IMR-90 (cell line): Measurements from ENCODE around the gene GRIK5. TPM values are rescaled to one million over a fixed set of nuclear protein-coding genes. Genes with fewer than 3 reads are reported as not detected.

ENCODE experiments used
- ATAC-seq: fragments of 200-7000 bp; cut with Tn5 transposase; 2 replicates; pipeline ENCODE4 v1.9.1; 2020; ENCODE audit warnings: low read depth, mild to moderate bottlenecking, moderate library complexity
- BruUV-seq: library from RNA; stranded (reverse); fragments of 400-500 nt; replicated peaks from 2 replicates; lab custom pipeline; 2021; lab: Mats Ljungman, UMichigan
- CTCF ChIA-PET: fragments of 300-600 bp; formaldehyde crosslinking; extraction: SDS; loops from one replicate; lab custom pipeline; 2021; ENCODE audit warnings: antibody characterized with exemption; lab: Yijun Ruan, JAX
- POLR2A ChIA-PET: fragments of 300-600 bp; sonication (Branson Sonifier 250); formaldehyde crosslinking; loops from one replicate; lab custom pipeline; 2022; ENCODE audit warnings: antibody characterized with exemption; ENCODE audit not compliant: unreplicated experiment; lab: Charles Lee
- DNase-seq: peaks from one replicate; pipeline ENCODE4 v3.0.0; 2013
- H2AFZ ChIP-seq: replicated peaks from 2 replicates; pipeline ENCODE3; 2013; ENCODE audit warnings: low read length, mild to moderate bottlenecking; ENCODE audit not compliant: poor library complexity
- H2AK5ac ChIP-seq: 2 replicates; pipeline ENCODE4 v1.6.1; 2013; ENCODE audit warnings: low read depth, low read length, inconsistent platforms
- H2AK9ac ChIP-seq: replicated peaks from 2 replicates; pipeline ENCODE3; 2013; ENCODE audit warnings: mild to moderate bottlenecking, low read depth, low read length, moderate library complexity; ENCODE audit not compliant: poor library complexity
- H2BK120ac ChIP-seq: 2 replicates; pipeline ENCODE4 v1.6.1; 2013; ENCODE audit warnings: low read depth, low read length, inconsistent platforms
- H2BK15ac ChIP-seq: 3 replicates; pipeline ENCODE4 v1.6.1; 2013; ENCODE audit warnings: low read depth, low read length, inconsistent platforms
- H2BK20ac ChIP-seq: 2 replicates; pipeline ENCODE4 v1.6.1; 2013; ENCODE audit warnings: low read depth, mild to moderate bottlenecking, inconsistent platforms, low read length, moderate library complexity
- H2BK5ac ChIP-seq: 2 replicates; pipeline ENCODE4 v1.6.1; 2013; ENCODE audit warnings: mild to moderate bottlenecking, low read depth, low read length, inconsistent platforms; ENCODE audit not compliant: poor library complexity, severe bottlenecking
- H3K14ac ChIP-seq: replicated peaks from 2 replicates; pipeline ENCODE4 v1.6.1; 2013; ENCODE audit warnings: low read depth, low read length, inconsistent platforms
- H3K18ac ChIP-seq: 2 replicates; pipeline ENCODE4 v1.6.1; 2013; ENCODE audit warnings: low read depth, low read length, control low read depth
- H3K23ac ChIP-seq: 2 replicates; pipeline ENCODE4 v1.6.1; 2013; ENCODE audit warnings: low read depth, low read length, inconsistent platforms
- H3K27ac ChIP-seq: 2 replicates; pipeline ENCODE4 v1.5.1; 2013; ENCODE audit warnings: mild to moderate bottlenecking, control low read depth, low read length; ENCODE audit not compliant: insufficient read depth
- H3K27me3 ChIP-seq: 2 replicates; pipeline ENCODE4 v1.6.1; 2013; ENCODE audit warnings: low read length; ENCODE audit not compliant: control insufficient read depth, insufficient read depth
- H3K36me3 ChIP-seq: 2 replicates; pipeline ENCODE4 v1.6.1; 2013; ENCODE audit warnings: low read length, mixed read lengths; ENCODE audit not compliant: control insufficient read depth, insufficient read depth
- H3K4ac ChIP-seq: 2 replicates; pipeline ENCODE4 v1.6.1; 2013; ENCODE audit warnings: low read depth, low read length, inconsistent platforms
- H3K4me1 ChIP-seq: 2 replicates; pipeline ENCODE4 v1.6.1; 2013; ENCODE audit warnings: low read length, mixed read lengths; ENCODE audit not compliant: control insufficient read depth, insufficient read depth
- H3K4me2 ChIP-seq: 2 replicates; pipeline ENCODE4 v1.6.1; 2013; ENCODE audit warnings: low read depth, mild to moderate bottlenecking, control low read depth, low read length, moderate library complexity
- H3K4me3 ChIP-seq: 2 replicates; pipeline ENCODE4 v1.5.1; 2013; ENCODE audit warnings: low read depth, mild to moderate bottlenecking, control low read depth, low read length, moderate library complexity; ENCODE audit not compliant: insufficient read depth
- H3K56ac ChIP-seq: 2 replicates; pipeline ENCODE4 v1.6.1; 2013; ENCODE audit warnings: low read length, inconsistent platforms; ENCODE audit not compliant: insufficient read depth; ENCODE audit errors: extremely low read depth
- H3K79me1 ChIP-seq, 2 experiments: 2 replicates each; pipeline ENCODE4 v1.6.1; 2013; ENCODE audit warnings: low read length in 2 of 2, inconsistent platforms in 1 of 2, low read depth in 1 of 2
- H3K9ac ChIP-seq: 2 replicates; pipeline ENCODE4 v1.6.1; 2013; ENCODE audit warnings: low read depth, low read length, control low read depth
- H3K9me1 ChIP-seq: 2 replicates; pipeline ENCODE4 v1.6.1; 2013; ENCODE audit warnings: low read length, inconsistent platforms; ENCODE audit not compliant: insufficient read depth
- H3K9me3 ChIP-seq: 2 replicates; pipeline ENCODE4 v1.6.1; 2013; ENCODE audit warnings: low read length; ENCODE audit not compliant: control insufficient read depth, insufficient read depth
- H4K20me1 ChIP-seq: 2 replicates; pipeline ENCODE4 v1.6.1; 2013; ENCODE audit warnings: low read length, inconsistent platforms; ENCODE audit not compliant: insufficient read depth
- H4K5ac ChIP-seq: 2 replicates; pipeline ENCODE4 v1.6.1; 2013; ENCODE audit warnings: mild to moderate bottlenecking, low read depth, low read length, control low read depth
- H4K8ac ChIP-seq, 2 experiments: 2 replicates each; pipeline ENCODE4 v1.6.1; 2013; ENCODE audit warnings: low read depth in 2 of 2, low read length in 2 of 2, control low read depth in 1 of 2, inconsistent platforms in 1 of 2
- H4K91ac ChIP-seq: 2 replicates; pipeline ENCODE4 v1.6.1; 2013; ENCODE audit warnings: low read depth, low read length, inconsistent platforms; ENCODE audit not compliant: insufficient read depth
- BHLHE40 ChIP-seq: fragments of 150-350 bp; IDR thresholded peaks from 2 replicates; pipeline ENCODE4 v1.6.1; 2016; ENCODE audit warnings: mild to moderate bottlenecking, low read depth, low read length
- CEBPB ChIP-seq: IDR thresholded peaks from 2 replicates; pipeline ENCODE4 v1.6.1; 2012; ENCODE audit warnings: low read depth, low read length, improper control_type of control experiment
- CHD1 ChIP-seq: IDR thresholded peaks from 2 replicates; pipeline ENCODE4 v1.6.1; 2012; ENCODE audit warnings: low read depth, low read length, improper control_type of control experiment
- CTCF ChIP-seq: conservative IDR thresholded peaks from 2 replicates; pipeline ENCODE4 v1.5.1; 2012; ENCODE audit warnings: mild to moderate bottlenecking, low read depth, low read length, improper control_type of control experiment
- FOS ChIP-seq: fragments of 150-350 bp; IDR thresholded peaks from 2 replicates; pipeline ENCODE4 v1.6.1; 2016; ENCODE audit warnings: low read depth, low read length
- MAFK ChIP-seq: IDR thresholded peaks from 2 replicates; pipeline ENCODE4 v1.6.1; 2012; ENCODE audit warnings: low read depth, low read length, improper control_type of control experiment
- MAZ ChIP-seq: IDR thresholded peaks from 2 replicates; pipeline ENCODE4 v1.6.1; 2012; ENCODE audit warnings: low read depth, mild to moderate bottlenecking, low read length, improper control_type of control experiment, moderate library complexity, borderline replicate concordance
- MXI1 ChIP-seq: IDR thresholded peaks from 2 replicates; pipeline ENCODE4 v1.6.1; 2012; ENCODE audit warnings: low read depth, mild to moderate bottlenecking, low read length, moderate library complexity, borderline replicate concordance
- NFE2L2 ChIP-seq: fragments of 150-350 bp; IDR thresholded peaks from 2 replicates; pipeline ENCODE4 v1.6.1; 2016; ENCODE audit warnings: low read depth, mild to moderate bottlenecking, low read length
- POLR2A ChIP-seq: IDR thresholded peaks from 2 replicates; pipeline ENCODE4 v1.6.1; 2012; ENCODE audit warnings: mild to moderate bottlenecking, low read depth, low read length
- RAD21 ChIP-seq: IDR thresholded peaks from 2 replicates; pipeline ENCODE4 v1.6.1; 2012; ENCODE audit warnings: low read length, improper control_type of control experiment
- RCOR1 ChIP-seq: IDR thresholded peaks from 2 replicates; pipeline ENCODE4 v1.6.1; 2012; ENCODE audit warnings: mild to moderate bottlenecking, low read length, improper control_type of control experiment; ENCODE audit not compliant: insufficient replicate concordance
- RFX5 ChIP-seq: IDR thresholded peaks from 2 replicates; pipeline ENCODE4 v1.8.0; 2012; ENCODE audit warnings: low read depth, mild to moderate bottlenecking, low read length, moderate library complexity
- SMC3 ChIP-seq: fragments of 150-350 bp; IDR thresholded peaks from 2 replicates; pipeline ENCODE4 v1.6.1; 2016; ENCODE audit warnings: low read depth, mild to moderate bottlenecking, antibody characterized with exemption, low read length, moderate library complexity
- USF2 ChIP-seq: fragments of 150-350 bp; IDR thresholded peaks from 2 replicates; pipeline ENCODE4 v1.6.1; 2017; ENCODE audit warnings: mild to moderate bottlenecking, antibody characterized with exemption, low read length, low read depth
- WGBS, 2 experiments: methylation state at CpG; one replicate each; pipeline versions ENCODE4 v1.1.5 to v1.1.7; 2013; ENCODE audit warnings: missing lambda C conversion rate in 2 of 2; ENCODE audit not compliant: insufficient read length in 1 of 2; ENCODE audit errors: extremely low coverage in 2 of 2; 5-methylcytosine and 5-hydroxymethylcytosine counted together
- dilution Hi-C: fragments of 300-500 bp; cut with HindIII; formaldehyde crosslinking; loops from one replicate; pipeline ENCODE4 v1.14.3; 2018; ENCODE audit warnings: low sequenced_read_pairs; ENCODE audit not compliant: unreplicated experiment
- in situ Hi-C: fragments of 300-500 bp; cut with MboI; formaldehyde crosslinking; loops from 3 replicates; pipeline ENCODE4 v1.14.3; 2019; ENCODE audit warnings: low sequenced_read_pairs, inconsistent platforms, mixed read lengths
- intact Hi-C: fragments of 100-400 bp; cut with micrococcal nuclease; formaldehyde crosslinking; loops from 2 replicates; pipeline ENCODE4 v1.10.0; 2022
- polyA plus RNA-seq, 3 experiments: library from polyadenylated mRNA; depleted of rRNA; stranded (reverse); fragments of >200 nt; gene quantifications; 2 replicates each; pipeline ENCODE4 v1.2.3, GENCODE V29; 2012; ENCODE audit warnings: low replicate concordance in 1 of 3
- total RNA-seq: library from RNA; depleted of rRNA; stranded (reverse); fragments of >200 nt; gene quantifications from 2 replicates; pipeline ENCODE4 v1.2.3, GENCODE V29; 2012
- TF ChIP-seq, protein P1 (sequence below): fragments of 150-350 bp; IDR thresholded peaks from 2 replicates; pipeline ENCODE4 v1.6.1; 2016; ENCODE audit warnings: low read depth, mild to moderate bottlenecking, low read length, moderate library complexity, borderline replicate concordance

The GRIK5 gene
- total and polyA plus RNA-seq, 2 of the 4 experiments (the other 2 are of a cell fraction) = 0.10 TPM; not detected in 1

GRCh38 chr19:42115705-42116104, 45.7 kb upstream of the GRIK5 start:
- CTCF ChIA-PET = no interaction called here
- TF ChIP-seq, protein P1, sequence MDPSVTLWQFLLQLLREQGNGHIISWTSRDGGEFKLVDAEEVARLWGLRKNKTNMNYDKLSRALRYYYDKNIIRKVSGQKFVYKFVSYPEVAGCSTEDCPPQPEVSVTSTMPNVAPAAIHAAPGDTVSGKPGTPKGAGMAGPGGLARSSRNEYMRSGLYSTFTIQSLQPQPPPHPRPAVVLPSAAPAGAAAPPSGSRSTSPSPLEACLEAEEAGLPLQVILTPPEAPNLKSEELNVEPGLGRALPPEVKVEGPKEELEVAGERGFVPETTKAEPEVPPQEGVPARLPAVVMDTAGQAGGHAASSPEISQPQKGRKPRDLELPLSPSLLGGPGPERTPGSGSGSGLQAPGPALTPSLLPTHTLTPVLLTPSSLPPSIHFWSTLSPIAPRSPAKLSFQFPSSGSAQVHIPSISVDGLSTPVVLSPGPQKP = no peak
- TF ChIP-seq MAFK (no peak), RAD21 (no peak), RFX5 (no peak), MAZ (no peak), CEBPB (no peak), SMC3 (no peak), NFE2L2 (no peak), MXI1 (no peak), CHD1 (no peak), CTCF (no peak), RCOR1 (no peak), USF2 (no peak; the same call in 1 of the 2 replicates), POLR2A (no peak), FOS (no peak), BHLHE40 (no peak)

More at GRCh38 chr19:42115705-42116104, 45.7 kb upstream of the GRIK5 start:
- in situ Hi-C loops = loop anchor here (10.0 kb wide), 1 partner anchor 279 kb away; the partner anchor contains the start of gene CNFN
- Histone ChIP-seq H2AK5ac (peak overlapping the region; percentile 48; the same call in 1 of the 2 replicates), H4K91ac (no peak overlapping the region), H2AFZ (no peak overlapping the region), H3K23ac (no peak overlapping the region), H3K4me1 (peaks cover 21% of the 10 kb centered on the region), H3K9me1 (peaks cover 28% of the 10 kb centered on the region), H4K20me1 (no peaks in the 10 kb centered on the region), H2BK5ac (no peak overlapping the region), H2BK20ac (peak overlapping the region; percentile 30; the same call in 1 of the 2 replicates), H3K36me3 (no peaks in the 10 kb centered on the region), H3K9me3 (no peaks in the 10 kb centered on the region), H3K14ac (no peak overlapping the region), H2AK9ac (no peak overlapping the region), H3K27me3 (no peaks in the 10 kb centered on the region), H3K4me3 (no peak overlapping the region), H2BK15ac (peak overlapping the region; percentile 59; the same call in 1 of the 3 replicates), H3K4ac (no peak overlapping the region), H3K56ac (no peak overlapping the region), H3K4me2 (no peak overlapping the region), H2BK120ac (peak overlapping the region; percentile 33; the same call in 1 of the 2 replicates), H3K27ac (no peak overlapping the region), H4K5ac (no peak overlapping the region), H3K79me1 (peaks cover 3 to 23% of the 10 kb centered on the region in 2 experiments; a peak in 3 of 4 replicates), H3K18ac (no peak overlapping the region), H4K8ac (no peak overlapping the region), H3K9ac (no peak overlapping the region)
- ATAC-seq (no peak), DNase-seq (no peak)
- intact Hi-C loops = no loop called here
- dilution Hi-C loops = no loop called here
- POLR2A ChIA-PET = no interaction called here
- BruUV-seq = no TSS peak
- WGBS, 2 experiments = 80% methylated on average over 2 of the region's 4 CpGs; no CpG with 5 or more reads in 1 of the 2 experiments
